H1 (cell line): ENCODE data around the gene TSPAN15. TPM values are rescaled to one million over a fixed set of nuclear protein-coding genes. Genes with fewer than 3 reads are reported as not detected.

Source experiments
- ASH2L ChIP-seq: fragments of 200-600, 300-600 bp; sonication (generic); IDR thresholded peaks from one replicate; pipeline ENCODE4 v1.7.1; 2017; ENCODE audit warnings: low read length
- CBX5 ChIP-seq: fragments of 300-800, 300-1000 bp; sonication (generic); IDR thresholded peaks from 2 replicates; pipeline ENCODE4 v1.7.1; 2016; ENCODE audit warnings: antibody characterized with exemption, low read length, low read depth
- CHD2 ChIP-seq: IDR thresholded peaks from 2 replicates; pipeline ENCODE4 v1.6.1; 2012; ENCODE audit warnings: low read length, improper control_type of control experiment
- FOSL1 ChIP-seq: IDR thresholded peaks from 2 replicates; pipeline ENCODE4 v1.6.1; 2011; ENCODE audit warnings: mild to moderate bottlenecking, low read depth, low read length, moderate library complexity; ENCODE audit not compliant: insufficient read depth
- KDM1A ChIP-seq: fragments of 200-600, 300-600 bp; sonication (generic); IDR thresholded peaks from 2 replicates; pipeline ENCODE4 v1.7.1; 2016; ENCODE audit warnings: mild to moderate bottlenecking, low read length, borderline replicate concordance
- RAD21 ChIP-seq, 2 experiments: IDR thresholded peaks in 1 of 2; conservative IDR thresholded peaks in 1 of 2; 2 replicates each; pipeline ENCODE4 v1.6.1; 2011; ENCODE audit warnings: low read depth in 2 of 2, low read length in 2 of 2, improper control_type of control experiment in 1 of 2, inconsistent platforms in 1 of 2, mild to moderate bottlenecking in 1 of 2, moderate library complexity in 1 of 2
- SIX5 ChIP-seq: IDR thresholded peaks from 2 replicates; pipeline ENCODE4 v1.6.1; 2011; ENCODE audit warnings: mild to moderate bottlenecking, low read depth, low read length
- SP1 ChIP-seq: IDR thresholded peaks from 2 replicates; pipeline ENCODE4 v1.6.1; 2011; ENCODE audit warnings: low read depth, low read length
- TBP ChIP-seq: IDR thresholded peaks from 2 replicates; pipeline ENCODE4 v1.6.1; 2011; ENCODE audit warnings: low read depth, low read length, improper control_type of control experiment
- TCF12 ChIP-seq: IDR thresholded peaks from 2 replicates; pipeline ENCODE4 v1.6.1; 2011; ENCODE audit warnings: low read depth, mild to moderate bottlenecking, low read length
- polyA plus RNA-seq, 7 experiments: library from polyadenylated mRNA; depleted of rRNA in 3 of 7; stranded (reverse) in 5 of 7; unstranded in 2 of 7; fragments of >200 nt in 5 of 7; fragments of 200-250 nt in 2 of 7; gene quantifications; 1 replicate in 5 of 7; 2 replicates in 1 of 7; 4 replicates in 1 of 7; pipeline versions ENCODE4 v1.2.1 to v1.2.3, GENCODE V29; 2011 to 2013; ENCODE audit warnings: missing spikeins in 2 of 7, mixed read lengths in 2 of 7
- total RNA-seq: library from RNA; stranded (reverse); fragmentation: NEBNext Ultra II Directional; extraction: Animal tissue kit (Norgen Biotek cat#: 25700); gene quantifications from 2 replicates; pipeline ENCODE4 v1.2.1, GENCODE V29; 2021
- TF ChIP-seq, protein P1 (sequence below): fragments of 300-600 bp; sonication (generic); IDR thresholded peaks from 2 replicates; pipeline ENCODE4 v1.7.1; 2012; ENCODE audit warnings: low read length, moderate library complexity, mild to moderate bottlenecking, inconsistent platforms; ENCODE audit not compliant: insufficient replicate concordance

The TSPAN15 gene
- total and polyA plus RNA-seq, 2 of the 8 experiments (the other 6 are each of a cell fraction or from before 2014, with no cell fraction given) = 9.7 to 20.0 TPM

DNA sequence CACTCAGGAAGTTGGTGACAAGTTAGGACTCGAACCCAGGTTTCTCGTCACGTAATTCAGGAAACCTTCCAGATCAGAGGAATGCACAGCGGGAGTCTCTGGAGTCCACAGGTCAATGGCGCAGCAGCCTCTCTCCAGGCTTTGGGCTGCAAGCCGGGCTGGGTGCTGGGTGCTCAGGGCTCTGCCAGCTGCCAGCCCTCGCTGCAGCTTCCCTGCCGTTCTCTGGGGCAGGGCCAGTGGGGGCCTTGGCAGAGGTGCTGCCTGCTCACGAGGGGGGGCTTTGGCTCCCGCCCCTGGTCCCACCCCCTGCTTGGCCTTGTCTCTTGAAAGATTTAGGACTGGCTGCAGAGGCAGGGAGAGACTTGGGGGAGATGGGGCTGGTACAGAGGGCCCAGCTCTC, 34.6 kb upstream of the TSPAN15 start, which contains the start of gene TACR2 (continued):
- TF ChIP-seq, protein P1, sequence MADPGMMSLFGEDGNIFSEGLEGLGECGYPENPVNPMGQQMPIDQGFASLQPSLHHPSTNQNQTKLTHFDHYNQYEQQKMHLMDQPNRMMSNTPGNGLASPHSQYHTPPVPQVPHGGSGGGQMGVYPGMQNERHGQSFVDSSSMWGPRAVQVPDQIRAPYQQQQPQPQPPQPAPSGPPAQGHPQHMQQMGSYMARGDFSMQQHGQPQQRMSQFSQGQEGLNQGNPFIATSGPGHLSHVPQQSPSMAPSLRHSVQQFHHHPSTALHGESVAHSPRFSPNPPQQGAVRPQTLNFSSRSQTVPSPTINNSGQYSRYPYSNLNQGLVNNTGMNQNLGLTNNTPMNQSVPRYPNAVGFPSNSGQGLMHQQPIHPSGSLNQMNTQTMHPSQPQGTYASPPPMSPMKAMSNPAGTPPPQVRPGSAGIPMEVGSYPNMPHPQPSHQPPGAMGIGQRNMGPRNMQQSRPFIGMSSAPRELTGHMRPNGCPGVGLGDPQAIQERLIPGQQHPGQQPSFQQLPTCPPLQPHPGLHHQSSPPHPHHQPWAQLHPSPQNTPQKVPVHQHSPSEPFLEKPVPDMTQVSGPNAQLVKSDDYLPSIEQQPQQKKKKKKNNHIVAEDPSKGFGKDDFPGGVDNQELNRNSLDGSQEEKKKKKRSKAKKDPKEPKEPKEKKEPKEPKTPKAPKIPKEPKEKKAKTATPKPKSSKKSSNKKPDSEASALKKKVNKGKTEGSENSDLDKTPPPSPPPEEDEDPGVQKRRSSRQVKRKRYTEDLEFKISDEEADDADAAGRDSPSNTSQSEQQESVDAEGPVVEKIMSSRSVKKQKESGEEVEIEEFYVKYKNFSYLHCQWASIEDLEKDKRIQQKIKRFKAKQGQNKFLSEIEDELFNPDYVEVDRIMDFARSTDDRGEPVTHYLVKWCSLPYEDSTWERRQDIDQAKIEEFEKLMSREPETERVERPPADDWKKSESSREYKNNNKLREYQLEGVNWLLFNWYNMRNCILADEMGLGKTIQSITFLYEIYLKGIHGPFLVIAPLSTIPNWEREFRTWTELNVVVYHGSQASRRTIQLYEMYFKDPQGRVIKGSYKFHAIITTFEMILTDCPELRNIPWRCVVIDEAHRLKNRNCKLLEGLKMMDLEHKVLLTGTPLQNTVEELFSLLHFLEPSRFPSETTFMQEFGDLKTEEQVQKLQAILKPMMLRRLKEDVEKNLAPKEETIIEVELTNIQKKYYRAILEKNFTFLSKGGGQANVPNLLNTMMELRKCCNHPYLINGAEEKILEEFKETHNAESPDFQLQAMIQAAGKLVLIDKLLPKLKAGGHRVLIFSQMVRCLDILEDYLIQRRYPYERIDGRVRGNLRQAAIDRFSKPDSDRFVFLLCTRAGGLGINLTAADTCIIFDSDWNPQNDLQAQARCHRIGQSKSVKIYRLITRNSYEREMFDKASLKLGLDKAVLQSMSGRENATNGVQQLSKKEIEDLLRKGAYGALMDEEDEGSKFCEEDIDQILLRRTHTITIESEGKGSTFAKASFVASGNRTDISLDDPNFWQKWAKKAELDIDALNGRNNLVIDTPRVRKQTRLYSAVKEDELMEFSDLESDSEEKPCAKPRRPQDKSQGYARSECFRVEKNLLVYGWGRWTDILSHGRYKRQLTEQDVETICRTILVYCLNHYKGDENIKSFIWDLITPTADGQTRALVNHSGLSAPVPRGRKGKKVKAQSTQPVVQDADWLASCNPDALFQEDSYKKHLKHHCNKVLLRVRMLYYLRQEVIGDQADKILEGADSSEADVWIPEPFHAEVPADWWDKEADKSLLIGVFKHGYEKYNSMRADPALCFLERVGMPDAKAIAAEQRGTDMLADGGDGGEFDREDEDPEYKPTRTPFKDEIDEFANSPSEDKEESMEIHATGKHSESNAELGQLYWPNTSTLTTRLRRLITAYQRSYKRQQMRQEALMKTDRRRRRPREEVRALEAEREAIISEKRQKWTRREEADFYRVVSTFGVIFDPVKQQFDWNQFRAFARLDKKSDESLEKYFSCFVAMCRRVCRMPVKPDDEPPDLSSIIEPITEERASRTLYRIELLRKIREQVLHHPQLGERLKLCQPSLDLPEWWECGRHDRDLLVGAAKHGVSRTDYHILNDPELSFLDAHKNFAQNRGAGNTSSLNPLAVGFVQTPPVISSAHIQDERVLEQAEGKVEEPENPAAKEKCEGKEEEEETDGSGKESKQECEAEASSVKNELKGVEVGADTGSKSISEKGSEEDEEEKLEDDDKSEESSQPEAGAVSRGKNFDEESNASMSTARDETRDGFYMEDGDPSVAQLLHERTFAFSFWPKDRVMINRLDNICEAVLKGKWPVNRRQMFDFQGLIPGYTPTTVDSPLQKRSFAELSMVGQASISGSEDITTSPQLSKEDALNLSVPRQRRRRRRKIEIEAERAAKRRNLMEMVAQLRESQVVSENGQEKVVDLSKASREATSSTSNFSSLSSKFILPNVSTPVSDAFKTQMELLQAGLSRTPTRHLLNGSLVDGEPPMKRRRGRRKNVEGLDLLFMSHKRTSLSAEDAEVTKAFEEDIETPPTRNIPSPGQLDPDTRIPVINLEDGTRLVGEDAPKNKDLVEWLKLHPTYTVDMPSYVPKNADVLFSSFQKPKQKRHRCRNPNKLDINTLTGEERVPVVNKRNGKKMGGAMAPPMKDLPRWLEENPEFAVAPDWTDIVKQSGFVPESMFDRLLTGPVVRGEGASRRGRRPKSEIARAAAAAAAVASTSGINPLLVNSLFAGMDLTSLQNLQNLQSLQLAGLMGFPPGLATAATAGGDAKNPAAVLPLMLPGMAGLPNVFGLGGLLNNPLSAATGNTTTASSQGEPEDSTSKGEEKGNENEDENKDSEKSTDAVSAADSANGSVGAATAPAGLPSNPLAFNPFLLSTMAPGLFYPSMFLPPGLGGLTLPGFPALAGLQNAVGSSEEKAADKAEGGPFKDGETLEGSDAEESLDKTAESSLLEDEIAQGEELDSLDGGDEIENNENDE = no peak
- TF ChIP-seq KDM1A = no peak
- TF ChIP-seq TBP = no peak
- no peak for TF ChIP-seq FOSL1
- no peak for TF ChIP-seq SP1
- TF ChIP-seq TCF12 = no peak
- no peak for TF ChIP-seq CBX5
- TF ChIP-seq SIX5 = no peak
- TF ChIP-seq CHD2 = no peak
- TF ChIP-seq RAD21 (IDR thresholded peaks at IDR 0.05 in 1 of 2, conservative IDR thresholded peaks at IDR 0.05 in 1 of 2; ENCODE audit: low read depth in 2 of 2, low read length in 2 of 2) = no peak
- TF ChIP-seq ASH2L = no peak
